VCaP (cell line): Measurements from ENCODE around the gene GTF3C2.

Experiments
- H3K27ac ChIP-seq: fragments of 450-650 bp; 2 replicates; pipeline ENCODE4 v1.5.1; 2017
- TF ChIP-seq, protein P1 (sequence below): fragments of 450-650 bp; conservative IDR thresholded peaks from 2 replicates; pipeline ENCODE4 v1.5.1; 2017; ENCODE audit warnings: mild to moderate bottlenecking, moderate library complexity

GTF3C2 gene

DNA sequence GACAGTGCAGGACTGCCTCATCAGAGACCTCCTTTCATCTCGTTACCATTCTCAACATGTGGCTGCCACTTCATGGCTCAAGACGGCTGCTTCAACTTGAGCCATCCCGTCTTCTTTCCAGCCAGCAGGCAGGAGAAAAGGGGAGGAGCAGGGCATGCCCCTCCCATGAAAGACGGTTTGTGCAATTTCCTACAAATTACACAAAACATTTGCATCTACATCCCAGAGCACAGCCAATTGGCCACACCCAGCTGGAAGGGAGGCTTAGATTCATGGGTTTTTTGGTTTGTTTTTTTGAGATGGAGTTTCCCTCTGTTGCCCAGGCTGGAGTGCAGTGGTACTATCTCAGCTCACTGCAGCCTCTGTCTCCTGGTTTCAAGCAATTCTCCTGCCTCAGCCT lies 60.1 kb downstream of the GTF3C2 start:
- TF ChIP-seq, protein P1, sequence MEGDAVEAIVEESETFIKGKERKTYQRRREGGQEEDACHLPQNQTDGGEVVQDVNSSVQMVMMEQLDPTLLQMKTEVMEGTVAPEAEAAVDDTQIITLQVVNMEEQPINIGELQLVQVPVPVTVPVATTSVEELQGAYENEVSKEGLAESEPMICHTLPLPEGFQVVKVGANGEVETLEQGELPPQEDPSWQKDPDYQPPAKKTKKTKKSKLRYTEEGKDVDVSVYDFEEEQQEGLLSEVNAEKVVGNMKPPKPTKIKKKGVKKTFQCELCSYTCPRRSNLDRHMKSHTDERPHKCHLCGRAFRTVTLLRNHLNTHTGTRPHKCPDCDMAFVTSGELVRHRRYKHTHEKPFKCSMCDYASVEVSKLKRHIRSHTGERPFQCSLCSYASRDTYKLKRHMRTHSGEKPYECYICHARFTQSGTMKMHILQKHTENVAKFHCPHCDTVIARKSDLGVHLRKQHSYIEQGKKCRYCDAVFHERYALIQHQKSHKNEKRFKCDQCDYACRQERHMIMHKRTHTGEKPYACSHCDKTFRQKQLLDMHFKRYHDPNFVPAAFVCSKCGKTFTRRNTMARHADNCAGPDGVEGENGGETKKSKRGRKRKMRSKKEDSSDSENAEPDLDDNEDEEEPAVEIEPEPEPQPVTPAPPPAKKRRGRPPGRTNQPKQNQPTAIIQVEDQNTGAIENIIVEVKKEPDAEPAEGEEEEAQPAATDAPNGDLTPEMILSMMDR = no peak

GRCh38 chr2:27294928-27295327 lies 61.6 kb downstream of the GTF3C2 start:
- peak overlapping the region; percentile 99 for H3K27ac ChIP-seq
- TF ChIP-seq, protein P1 = no peak

More for the DNA sequence above, 60.1 kb downstream of the GTF3C2 start:
- H3K27ac ChIP-seq = no peak overlapping the region

- TF ChIP-seq, protein P1 = no peak
- H3K27ac ChIP-seq = peak overlapping the region; percentile 99
Measured at GRCh38 chr2:27291865-27292264, 64.7 kb downstream of the GTF3C2 start.

- TF ChIP-seq, protein P1 = no peak
- H3K27ac ChIP-seq = peak overlapping the region; percentile 99; the same call in 1 of the 2 replicates
Measured at GRCh38 chr2:27290549-27290948, 66.0 kb downstream of the GTF3C2 start.

DNA sequence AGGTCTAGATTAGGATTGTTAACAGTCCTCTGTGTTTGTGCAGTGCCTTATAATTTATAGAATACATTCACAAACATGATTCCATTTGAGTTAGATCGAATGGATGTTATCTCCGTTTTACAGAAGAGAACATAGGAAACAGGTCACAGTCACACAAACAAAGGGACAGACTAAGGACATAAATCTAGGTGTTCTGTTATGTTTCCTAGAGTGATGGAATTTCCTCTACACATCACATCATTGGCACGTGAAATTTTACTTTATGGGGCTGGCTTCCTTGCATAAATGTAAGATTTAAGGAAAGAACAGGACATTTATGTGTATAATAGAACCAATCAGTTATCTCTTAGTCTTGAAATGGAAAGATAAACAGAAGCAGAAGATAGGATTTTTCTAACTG lies 68.0 kb downstream of the GTF3C2 start:
- TF ChIP-seq, protein P1 = no peak
- H3K27ac ChIP-seq = peak overlapping the region; percentile 99

DNA sequence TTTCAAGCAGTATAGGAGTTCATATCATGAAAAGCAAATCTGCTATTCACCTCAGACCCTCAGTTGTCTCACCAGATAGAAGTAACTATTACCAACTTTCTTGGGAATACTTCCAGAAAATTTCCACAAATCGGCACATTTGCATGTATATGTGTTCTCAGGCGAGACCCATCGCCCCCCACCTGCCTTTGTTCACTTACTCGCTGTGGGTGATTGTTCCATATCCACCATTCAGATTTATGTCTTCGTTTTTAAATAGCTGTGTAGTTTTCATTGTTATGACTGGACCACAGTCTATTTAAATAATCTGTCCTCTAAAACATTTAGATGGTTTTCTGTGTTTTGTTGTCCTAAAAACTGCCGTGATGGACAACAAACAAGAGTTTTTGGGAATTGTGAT lies 71.1 kb downstream of the GTF3C2 start:
- TF ChIP-seq, protein P1 = no peak
- no peak overlapping the region for H3K27ac ChIP-seq

DNA sequence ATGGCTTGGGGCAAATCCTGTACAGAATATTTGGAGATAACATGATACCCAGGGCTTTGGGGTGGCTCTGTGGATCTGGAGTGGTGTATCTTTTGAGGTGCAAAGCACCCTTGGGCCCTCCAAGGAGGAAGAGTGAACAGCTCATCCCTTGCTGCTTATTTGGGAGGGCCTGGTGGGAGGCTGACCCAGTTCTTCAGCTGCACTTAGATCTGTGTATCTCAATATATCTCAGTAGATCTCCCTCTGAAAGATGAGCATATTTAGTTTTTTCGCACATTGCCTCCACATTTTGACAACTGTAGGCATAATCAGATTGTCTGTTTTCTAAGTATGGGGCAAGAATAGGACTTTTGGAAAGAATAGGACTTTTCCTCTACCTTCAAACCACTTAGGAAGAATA lies 71.6 kb downstream of the GTF3C2 start:
- TF ChIP-seq, protein P1 = no peak
- no peak overlapping the region for H3K27ac ChIP-seq
